Mesothelial cell of epicardium (in vitro differentiated cells): Measurements from ENCODE around the gene AOX1. TPM values are rescaled to one million over a fixed set of nuclear protein-coding genes. Genes with fewer than 3 reads are reported as not detected.

Experiments used
- DNase-seq, 2 experiments: peaks; one replicate each; pipeline ENCODE4 v3.0.0; 2021; ENCODE audit warnings: low spot score in 2 of 2; ENCODE audit not compliant: unreplicated experiment in 2 of 2
- H3K27ac Mint-ChIP-seq: 2 replicates; pipeline ENCODE4 v1.8.0; 2021; ENCODE audit warnings: mixed read lengths
- H3K27me3 Mint-ChIP-seq: 2 replicates; pipeline ENCODE4 v1.8.0; 2021; ENCODE audit warnings: low read depth, mixed read lengths
- H3K36me3 Mint-ChIP-seq: 2 replicates; pipeline ENCODE4 v1.8.0; 2021; ENCODE audit warnings: mixed read lengths
- H3K4me1 Mint-ChIP-seq: 2 replicates; pipeline ENCODE4 v1.8.0; 2021; ENCODE audit warnings: mixed read lengths
- H3K4me3 Mint-ChIP-seq: 2 replicates; pipeline ENCODE4 v1.8.0; 2021; ENCODE audit warnings: mild to moderate bottlenecking, moderate library complexity, mixed read lengths
- H3K9me3 Mint-ChIP-seq: 2 replicates; pipeline ENCODE4 v1.8.0; 2021; ENCODE audit warnings: mixed read lengths
- total RNA-seq: library from RNA; stranded (reverse); gene quantifications from 3 replicates; pipeline ENCODE4 v1.2.1, GENCODE V29; 2021
- TF ChIP-seq, protein P1 (sequence below): fragments of 200-600 bp; sonication (generic); IDR thresholded peaks from one replicate; pipeline ENCODE4 v1.5.0; 2021; ENCODE audit warnings: antibody characterized with exemption; ENCODE audit not compliant: unreplicated experiment

The AOX1 gene
- total RNA-seq, 1 donor from 2014 or later = 2.2 TPM

- no peak for DNase-seq
- Mint-ChIP-seq H3K4me1 (no peaks in the 10 kb centered on the region), H3K27me3 (peaks cover 6% of the 10 kb centered on the region), H3K27ac (no peak overlapping the region), H3K36me3 (no peaks in the 10 kb centered on the region), H3K9me3 (no peaks in the 10 kb centered on the region), H3K4me3 (no peak overlapping the region)
- TF ChIP-seq, protein P1, sequence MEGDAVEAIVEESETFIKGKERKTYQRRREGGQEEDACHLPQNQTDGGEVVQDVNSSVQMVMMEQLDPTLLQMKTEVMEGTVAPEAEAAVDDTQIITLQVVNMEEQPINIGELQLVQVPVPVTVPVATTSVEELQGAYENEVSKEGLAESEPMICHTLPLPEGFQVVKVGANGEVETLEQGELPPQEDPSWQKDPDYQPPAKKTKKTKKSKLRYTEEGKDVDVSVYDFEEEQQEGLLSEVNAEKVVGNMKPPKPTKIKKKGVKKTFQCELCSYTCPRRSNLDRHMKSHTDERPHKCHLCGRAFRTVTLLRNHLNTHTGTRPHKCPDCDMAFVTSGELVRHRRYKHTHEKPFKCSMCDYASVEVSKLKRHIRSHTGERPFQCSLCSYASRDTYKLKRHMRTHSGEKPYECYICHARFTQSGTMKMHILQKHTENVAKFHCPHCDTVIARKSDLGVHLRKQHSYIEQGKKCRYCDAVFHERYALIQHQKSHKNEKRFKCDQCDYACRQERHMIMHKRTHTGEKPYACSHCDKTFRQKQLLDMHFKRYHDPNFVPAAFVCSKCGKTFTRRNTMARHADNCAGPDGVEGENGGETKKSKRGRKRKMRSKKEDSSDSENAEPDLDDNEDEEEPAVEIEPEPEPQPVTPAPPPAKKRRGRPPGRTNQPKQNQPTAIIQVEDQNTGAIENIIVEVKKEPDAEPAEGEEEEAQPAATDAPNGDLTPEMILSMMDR = no peak
These were observed 113.5 kb downstream of the AOX1 start for GRCh38 chr2:200699310-200699709.

DNA sequence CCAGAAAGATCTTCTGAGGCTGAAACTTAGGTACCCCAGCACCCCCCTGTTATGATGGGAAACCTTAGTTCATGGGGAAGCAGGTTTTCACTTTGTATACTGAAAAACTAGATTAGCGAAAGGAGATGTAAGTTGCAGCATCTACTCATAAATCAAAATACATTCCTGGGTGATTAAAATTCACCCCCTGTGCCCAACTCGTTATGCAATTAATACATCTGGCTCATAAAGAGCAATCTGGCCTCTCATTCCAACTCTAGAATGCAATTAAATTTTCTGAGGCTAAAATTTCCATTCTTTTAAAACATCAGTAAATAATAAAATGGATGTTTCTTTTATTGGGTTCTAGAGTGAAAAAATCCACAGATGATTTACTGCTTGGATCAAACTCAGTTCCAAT is 115.0 kb downstream of the AOX1 start:
- Mint-ChIP-seq H3K9me3 (no peaks in the 10 kb centered on the region), H3K27ac (no peak overlapping the region), H3K36me3 (no peaks in the 10 kb centered on the region), H3K4me3 (no peak overlapping the region), H3K4me1 (no peaks in the 10 kb centered on the region), H3K27me3 (peaks cover 11% of the 10 kb centered on the region)
- TF ChIP-seq, protein P1 = no peak
- no peak for DNase-seq

DNA sequence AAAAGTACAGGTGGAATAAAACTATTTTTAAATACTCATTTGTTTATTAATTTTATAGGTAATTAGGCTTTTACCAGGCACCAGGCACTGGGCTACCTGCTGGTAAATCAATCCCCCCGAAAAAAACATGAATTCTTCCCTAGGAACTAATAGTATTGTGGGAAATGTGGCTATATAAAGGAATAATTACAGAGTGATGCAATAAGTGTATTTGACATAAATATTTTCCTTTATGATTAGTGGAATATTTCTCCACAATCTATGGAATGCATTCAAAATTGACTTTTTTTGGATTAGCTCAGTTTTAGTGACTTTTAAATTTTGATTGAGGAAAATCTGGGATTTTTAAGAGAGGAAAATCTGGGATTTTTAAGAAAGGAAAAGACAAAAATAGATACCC is 116.2 kb downstream of the AOX1 start:
- H3K9me3 Mint-ChIP-seq = no peaks in the 10 kb centered on the region
- no peak overlapping the region for H3K4me3 Mint-ChIP-seq
- H3K36me3 Mint-ChIP-seq = no peaks in the 10 kb centered on the region
- no peaks in the 10 kb centered on the region for H3K4me1 Mint-ChIP-seq
- TF ChIP-seq, protein P1 = no peak
- H3K27ac Mint-ChIP-seq = no peak overlapping the region
- DNase-seq = no peak
- H3K27me3 Mint-ChIP-seq = peaks cover 12% of the 10 kb centered on the region

DNA sequence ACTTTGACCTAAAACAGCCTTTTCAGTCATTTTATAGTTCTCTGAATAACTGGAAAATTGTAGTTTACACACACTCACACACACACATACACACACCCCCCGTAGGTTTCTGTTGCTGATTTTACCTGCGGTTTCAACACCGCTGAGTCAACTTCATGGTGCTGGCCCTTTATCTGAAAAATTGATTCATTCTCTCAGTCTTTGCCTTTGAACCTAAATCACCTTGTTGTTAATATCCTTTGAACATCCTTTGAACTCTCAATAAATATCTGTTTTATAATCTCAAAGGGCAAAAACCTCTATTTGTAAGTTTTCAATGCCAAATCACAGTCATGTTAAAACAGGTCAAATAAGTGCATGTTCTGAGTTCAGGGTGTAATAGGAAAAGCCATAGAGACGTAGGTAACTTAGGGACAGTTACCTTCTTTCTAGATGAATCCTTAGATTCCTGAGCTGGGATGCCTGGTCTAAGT is 116.9 kb downstream of the AOX1 start:
- H3K36me3 Mint-ChIP-seq = no peaks in the 10 kb centered on the region
- DNase-seq = no peak
- peaks cover 12% of the 10 kb centered on the region for H3K27me3 Mint-ChIP-seq
- no peak overlapping the region for H3K27ac Mint-ChIP-seq
- TF ChIP-seq, protein P1 = no peak
- H3K4me3 Mint-ChIP-seq = no peak overlapping the region
- no peaks in the 10 kb centered on the region for H3K4me1 Mint-ChIP-seq
- H3K9me3 Mint-ChIP-seq = no peaks in the 10 kb centered on the region

- DNase-seq = no peak
- Mint-ChIP-seq H3K27ac (no peak overlapping the region), H3K36me3 (no peaks in the 10 kb centered on the region), H3K9me3 (no peaks in the 10 kb centered on the region), H3K27me3 (peaks cover 12% of the 10 kb centered on the region), H3K4me1 (no peaks in the 10 kb centered on the region), H3K4me3 (no peak overlapping the region)
- TF ChIP-seq, protein P1 = peak; percentile 28
These were observed 117.5 kb downstream of the AOX1 start for GRCh38 chr2:200703127-200703925.
